ENCODE measurements around the gene SORCS3. TPM values are rescaled to one million over a fixed set of nuclear protein-coding genes. Genes with fewer than 3 reads are reported as not detected.

SORCS3 gene
- total RNA-seq, 1 donor: 0.27 TPM

GRCh38 chr10:105288613-105289012 lies 647.5 kb downstream of the SORCS3 start:
- TF ChIP-seq CTCF (IDR thresholded peaks at IDR 0.05; ENCODE audit: insufficient read depth, low read length): no peak
- DNase-seq (ENCODE audit: low read depth): no peak
- H3K4me3 ChIP-seq (ENCODE audit: low read depth, low read length): no peak overlapping the region

GRCh38 chr10:105291571-105291970 lies 650.5 kb downstream of the SORCS3 start:
- no peak overlapping the region for H3K4me3 ChIP-seq (ENCODE audit: low read depth, low read length)
- DNase-seq (ENCODE audit: low read depth): no peak
- TF ChIP-seq CTCF (IDR thresholded peaks at IDR 0.05; ENCODE audit: insufficient read depth, low read length): no peak

- no peak for DNase-seq (ENCODE audit: low read depth)
- no peak overlapping the region for H3K4me3 ChIP-seq (ENCODE audit: low read depth, low read length)
- TF ChIP-seq CTCF (IDR thresholded peaks at IDR 0.05; ENCODE audit: insufficient read depth, low read length): no peak
Measured at GRCh38 chr10:105292236-105292635, 651.1 kb downstream of the SORCS3 start.

All from fibroblast of the aortic adventitia (primary cell).